Sigmoid colon (tissue), 3 donors: ENCODE data around the gene NKAP.

ENCODE experiments used
- CTCF ChIP-seq, 4 experiments: fragments of 450-650 bp in 3 of 4; fragments of 200-600 bp in 1 of 4; IDR thresholded peaks; one replicate each; pipeline ENCODE4 v1.5.1; 2016 to 2019; ENCODE audit warnings: antibody characterized with exemption in 4 of 4, mild to moderate bottlenecking in 3 of 4, moderate library complexity in 2 of 4
- POLR2A ChIP-seq, 2 donors: fragments of 450-650 bp; IDR thresholded peaks; one replicate each; pipeline ENCODE4 v1.6.1; 2016; ENCODE audit warnings: antibody characterized with exemption in 2 of 2, mild to moderate bottlenecking in 2 of 2, moderate library complexity in 2 of 2

DNA sequence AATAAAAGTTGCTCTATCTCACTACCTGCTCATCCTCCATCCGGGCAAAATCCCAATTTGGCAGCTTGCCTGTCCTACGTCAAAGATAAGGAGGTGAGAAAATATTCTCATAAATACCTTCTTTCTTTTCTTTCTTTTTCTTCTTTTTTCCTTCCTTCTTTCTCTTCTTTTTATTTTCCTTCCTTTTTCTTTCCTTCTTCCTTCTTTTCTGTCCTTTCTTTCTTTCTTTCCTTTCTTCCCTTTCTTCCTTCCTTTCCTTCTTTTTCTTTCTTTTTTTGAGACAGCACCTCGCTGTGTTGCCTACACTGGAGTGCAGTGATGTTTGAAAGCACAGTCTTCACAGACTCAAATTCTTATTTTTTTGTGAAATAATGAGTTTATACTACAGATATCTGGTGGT lies 38.6 kb upstream of the NKAP start:
- TF ChIP-seq CTCF (IDR thresholded peaks at IDR 0.05) (no peak), POLR2A (IDR thresholded peaks at IDR 0.05) (no peak)
